OCI-LY1 (cell line): ENCODE data around the gene STAM2.

Experiments
- EZH2 ChIP-seq: fragments of 200-600 bp; sonication (generic), shearing (Covaris generic); IDR thresholded peaks from 2 replicates; pipeline ENCODE4 v1.8.0; 2017; ENCODE audit warnings: borderline replicate concordance, mixed run types, mild to moderate bottlenecking, antibody characterized with exemption, low read length, moderate library complexity, mixed read lengths
- TF ChIP-seq, protein P1 (sequence below): fragments of 200-600 bp; sonication (generic), shearing (Covaris generic); IDR thresholded peaks from 2 replicates; pipeline ENCODE4 v1.5.1; 2017; ENCODE audit warnings: mild to moderate bottlenecking, antibody characterized with exemption, low read length, moderate library complexity, mixed read lengths

DNA sequence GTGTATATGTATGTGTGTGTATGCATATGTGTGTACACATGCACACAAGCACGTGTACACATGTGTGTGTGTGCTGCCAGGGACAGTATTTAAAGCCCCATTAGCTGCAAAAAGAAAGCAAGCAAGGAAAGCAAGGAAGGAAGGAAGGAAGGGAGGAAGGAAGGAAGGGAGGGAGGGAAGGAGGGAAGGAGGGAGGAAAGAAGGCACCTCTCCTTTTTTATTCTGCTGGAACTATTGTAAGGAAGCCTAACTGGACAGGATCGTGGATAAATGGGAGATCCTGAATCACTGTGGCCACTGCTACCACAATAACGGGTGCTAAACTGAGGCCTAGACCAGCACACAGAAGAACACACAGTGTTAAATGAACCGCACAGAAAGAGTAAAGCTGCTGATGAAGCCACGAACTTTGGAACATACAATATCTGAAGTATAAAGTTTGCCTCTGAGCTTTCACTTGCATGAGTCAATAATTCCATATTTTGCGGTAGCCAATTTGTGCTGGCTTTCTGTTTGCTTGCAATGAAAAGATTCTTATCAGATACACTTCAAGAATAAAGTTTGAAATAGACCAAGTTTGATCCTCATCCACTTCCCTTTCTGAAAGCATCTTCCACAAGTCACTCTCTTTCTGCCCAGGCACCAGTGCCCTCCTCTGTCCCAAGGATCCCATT lies 92.2 kb downstream of the STAM2 start:
- TF ChIP-seq, protein P1, sequence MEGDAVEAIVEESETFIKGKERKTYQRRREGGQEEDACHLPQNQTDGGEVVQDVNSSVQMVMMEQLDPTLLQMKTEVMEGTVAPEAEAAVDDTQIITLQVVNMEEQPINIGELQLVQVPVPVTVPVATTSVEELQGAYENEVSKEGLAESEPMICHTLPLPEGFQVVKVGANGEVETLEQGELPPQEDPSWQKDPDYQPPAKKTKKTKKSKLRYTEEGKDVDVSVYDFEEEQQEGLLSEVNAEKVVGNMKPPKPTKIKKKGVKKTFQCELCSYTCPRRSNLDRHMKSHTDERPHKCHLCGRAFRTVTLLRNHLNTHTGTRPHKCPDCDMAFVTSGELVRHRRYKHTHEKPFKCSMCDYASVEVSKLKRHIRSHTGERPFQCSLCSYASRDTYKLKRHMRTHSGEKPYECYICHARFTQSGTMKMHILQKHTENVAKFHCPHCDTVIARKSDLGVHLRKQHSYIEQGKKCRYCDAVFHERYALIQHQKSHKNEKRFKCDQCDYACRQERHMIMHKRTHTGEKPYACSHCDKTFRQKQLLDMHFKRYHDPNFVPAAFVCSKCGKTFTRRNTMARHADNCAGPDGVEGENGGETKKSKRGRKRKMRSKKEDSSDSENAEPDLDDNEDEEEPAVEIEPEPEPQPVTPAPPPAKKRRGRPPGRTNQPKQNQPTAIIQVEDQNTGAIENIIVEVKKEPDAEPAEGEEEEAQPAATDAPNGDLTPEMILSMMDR = no peak
- no peak for TF ChIP-seq EZH2
